HL-60/S4 treated with retinoic acid at 250 ng/mL for 4 days and 3 days (cell line): ENCODE measurements around the gene ATP13A4.

Source experiments
- in situ Hi-C: fragments of 300-500 bp; cut with MboI; formaldehyde crosslinking; loops from 2 replicates; pipeline ENCODE4 v1.7.0; 2022; ENCODE audit warnings: low sequenced_read_pairs

Gene ATP13A4

GRCh38 chr3:193498215-193498614, 56.5 kb downstream of the ATP13A4 start:
- in situ Hi-C loops: no loop called here

- in situ Hi-C loops: no loop called here
Measured at GRCh38 chr3:193496658-193497057, 58.0 kb downstream of the ATP13A4 start.

GRCh38 chr3:193491026-193491425, 63.7 kb downstream of the ATP13A4 start:
- in situ Hi-C loops: no loop called here

GRCh38 chr3:193490580-193490979, 64.1 kb downstream of the ATP13A4 start:
- in situ Hi-C loops: no loop called here

- in situ Hi-C loops: no loop called here
Measured at GRCh38 chr3:193489949-193490348, 64.7 kb downstream of the ATP13A4 start.

- in situ Hi-C loops: no loop called here
Measured at GRCh38 chr3:193488741-193489140, 66.0 kb downstream of the ATP13A4 start.

GRCh38 chr3:193483988-193484539, 70.6 kb downstream of the ATP13A4 start:
- in situ Hi-C loops: no loop called here

- in situ Hi-C loops: no loop called here
Measured at GRCh38 chr3:193481436-193481835, 73.3 kb downstream of the ATP13A4 start.

GRCh38 chr3:193474446-193474845, 80.2 kb downstream of the ATP13A4 start:
- in situ Hi-C loops: no loop called here

- in situ Hi-C loops: no loop called here
Measured at GRCh38 chr3:193470710-193471109, 84.0 kb downstream of the ATP13A4 start.

GRCh38 chr3:193465992-193466608, 88.6 kb downstream of the ATP13A4 start:
- in situ Hi-C loops: no loop called here

- in situ Hi-C loops: no loop called here
Measured at GRCh38 chr3:193464889-193465288, 89.8 kb downstream of the ATP13A4 start.

GRCh38 chr3:193457526-193457925, 97.2 kb downstream of the ATP13A4 start:
- in situ Hi-C loops: no loop called here

- in situ Hi-C loops: no loop called here
Measured at GRCh38 chr3:193452338-193452737, 102.4 kb downstream of the ATP13A4 start.

GRCh38 chr3:193451902-193452301, 102.8 kb downstream of the ATP13A4 start:
- in situ Hi-C loops: no loop called here

- in situ Hi-C loops: no loop called here
Measured at GRCh38 chr3:193446965-193447602, 107.6 kb downstream of the ATP13A4 start.

- in situ Hi-C loops: no loop called here
Measured at GRCh38 chr3:193439423-193439822, 115.3 kb downstream of the ATP13A4 start.

GRCh38 chr3:193418576-193419373, 135.9 kb downstream of the ATP13A4 start:
- in situ Hi-C loops: no loop called here

GRCh38 chr3:193416629-193417028, 138.1 kb downstream of the ATP13A4 start:
- in situ Hi-C loops: no loop called here

- in situ Hi-C loops: no loop called here
Measured at GRCh38 chr3:193407688-193408087, 147.0 kb downstream of the ATP13A4 start.

- in situ Hi-C loops: no loop called here
Measured at GRCh38 chr3:193407112-193407511, 147.6 kb downstream of the ATP13A4 start.

- in situ Hi-C loops: no loop called here
Measured at GRCh38 chr3:193403307-193403706, 151.4 kb downstream of the ATP13A4 start.
